NOMO-1 (cell line): ENCODE results near the gene CAMSAP3.
"Not testable (repeated sequence)": the region's sequence is repeated elsewhere in the genome, so short reads cannot be mapped to it uniquely, and the experiment has no call there.

Experiments used
- DNase-seq, 2 experiments: peaks; one replicate each; lab custom pipeline; 2025; ENCODE audit not compliant: unreplicated experiment in 2 of 2; lab: John Stamatoyannopoulos, UW

Gene CAMSAP3

DNA sequence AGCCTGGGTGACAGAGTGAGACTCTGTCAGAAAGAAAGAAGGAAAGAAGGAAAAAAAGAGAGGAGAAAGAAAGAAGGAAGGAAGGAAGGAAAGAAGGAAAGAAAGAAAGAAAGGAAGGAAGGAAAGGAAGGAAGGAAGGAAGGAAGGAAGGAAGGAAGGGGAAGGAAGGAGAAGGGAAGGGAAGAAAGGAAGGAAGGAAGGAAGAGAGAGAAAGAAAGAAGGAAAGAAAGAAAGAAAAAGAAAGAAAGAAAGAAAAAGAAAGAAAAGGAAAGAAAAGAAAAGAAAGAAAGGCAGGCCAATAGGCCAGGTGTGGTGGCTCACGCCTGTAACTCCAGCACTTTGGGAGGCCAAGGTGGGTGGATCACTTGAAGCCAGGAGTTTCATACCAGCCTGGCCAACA is 18.2 kb upstream of the CAMSAP3 start:
- not testable (repeated sequence) for DNase-seq

DNA sequence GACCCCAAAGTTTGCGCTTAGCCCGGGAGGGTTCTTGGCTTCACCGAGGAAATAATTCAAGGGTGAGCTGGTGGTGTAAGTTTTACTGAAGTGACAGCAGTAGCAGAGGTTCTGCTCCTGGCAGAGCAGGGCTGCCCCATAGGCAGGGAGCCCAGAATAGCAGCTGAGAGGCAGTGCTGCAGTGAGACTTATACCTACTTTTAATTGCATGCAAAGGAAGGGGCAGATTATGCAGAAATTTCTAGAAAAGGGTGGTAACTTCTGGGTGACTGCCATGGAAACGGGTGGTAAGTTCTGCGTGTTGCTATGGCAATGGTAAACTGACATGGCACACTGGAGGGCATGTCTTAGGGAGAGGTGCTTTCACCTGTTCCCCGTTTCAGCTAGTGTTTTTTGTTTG is 17.5 kb upstream of the CAMSAP3 start:
- DNase-seq, result no peak

- no peak for DNase-seq
Observed at GRCh38 chr19:7579182-7579581, 16.5 kb upstream of the CAMSAP3 start.

GRCh38 chr19:7582446-7582845 is 13.2 kb upstream of the CAMSAP3 start:
- DNase-seq, result no peak

GRCh38 chr19:7589822-7590221 is 5.8 kb upstream of the CAMSAP3 start:
- no peak for DNase-seq

GRCh38 chr19:7590256-7590655 is 5.4 kb upstream of the CAMSAP3 start:
- no peak for DNase-seq

DNA sequence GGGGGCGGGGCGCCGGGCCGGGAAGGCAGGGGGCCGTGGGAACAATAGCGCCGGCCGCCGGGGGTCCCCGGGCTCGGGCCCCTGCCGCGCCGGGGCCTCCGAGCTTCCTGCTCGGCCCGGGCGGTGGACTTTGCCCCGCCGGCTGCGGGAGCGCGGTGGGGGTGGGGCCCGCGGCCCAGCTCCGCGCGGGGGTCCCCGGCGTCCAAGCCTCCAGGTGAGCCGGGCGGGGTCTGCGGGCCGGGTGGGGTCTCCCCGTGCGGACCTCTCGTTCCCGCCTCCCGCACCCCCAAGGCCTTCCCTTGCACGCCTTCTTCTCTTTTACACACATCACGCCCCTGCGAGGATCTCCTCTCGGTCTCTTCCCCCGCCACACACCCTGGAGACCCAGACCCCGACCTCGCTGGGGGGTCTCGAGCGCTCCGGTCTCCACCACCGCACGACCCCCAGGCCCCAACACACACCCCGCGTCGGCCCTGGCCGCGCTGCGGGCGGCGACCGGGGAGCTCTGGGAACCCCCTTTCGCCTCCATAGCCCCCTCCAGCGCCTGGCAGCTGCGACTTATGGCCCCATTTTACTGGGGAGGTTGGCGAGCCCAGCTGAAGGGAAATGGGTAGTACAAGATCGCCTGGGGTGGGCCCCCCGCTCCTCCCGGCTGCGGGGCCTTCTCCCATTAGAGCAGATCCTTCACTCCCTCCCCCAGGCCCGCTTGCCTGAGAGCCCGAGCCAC is 711 bp downstream of the CAMSAP3 start:
- no peak for DNase-seq

GRCh38 chr19:7597689-7598088 is 2.0 kb downstream of the CAMSAP3 start:
- no peak for DNase-seq

DNA sequence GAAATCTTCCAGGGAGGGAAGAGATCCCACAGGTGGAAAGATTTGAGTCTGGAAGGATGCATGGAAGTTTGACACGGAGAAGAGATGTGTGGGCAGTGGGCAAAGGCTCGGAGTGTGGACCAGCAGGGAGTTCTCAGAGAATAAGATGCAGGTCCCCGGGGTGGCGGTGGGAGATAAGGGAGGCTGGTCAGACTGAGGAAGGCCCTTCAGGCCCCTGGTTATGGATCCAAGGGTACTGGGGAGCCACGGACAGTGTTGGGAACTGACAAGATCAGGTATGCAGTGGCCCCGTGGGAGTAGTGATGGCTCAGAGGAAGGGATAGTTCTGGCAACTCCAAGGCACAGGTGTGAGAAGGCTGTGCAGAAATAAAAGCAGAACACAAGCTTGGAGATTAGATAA is 2.5 kb downstream of the CAMSAP3 start:
- DNase-seq, result no peak

GRCh38 chr19:7600721-7601120 is 5.1 kb downstream of the CAMSAP3 start:
- no peak for DNase-seq

GRCh38 chr19:7602240-7602934 is 6.7 kb downstream of the CAMSAP3 start:
- no peak for DNase-seq

DNA sequence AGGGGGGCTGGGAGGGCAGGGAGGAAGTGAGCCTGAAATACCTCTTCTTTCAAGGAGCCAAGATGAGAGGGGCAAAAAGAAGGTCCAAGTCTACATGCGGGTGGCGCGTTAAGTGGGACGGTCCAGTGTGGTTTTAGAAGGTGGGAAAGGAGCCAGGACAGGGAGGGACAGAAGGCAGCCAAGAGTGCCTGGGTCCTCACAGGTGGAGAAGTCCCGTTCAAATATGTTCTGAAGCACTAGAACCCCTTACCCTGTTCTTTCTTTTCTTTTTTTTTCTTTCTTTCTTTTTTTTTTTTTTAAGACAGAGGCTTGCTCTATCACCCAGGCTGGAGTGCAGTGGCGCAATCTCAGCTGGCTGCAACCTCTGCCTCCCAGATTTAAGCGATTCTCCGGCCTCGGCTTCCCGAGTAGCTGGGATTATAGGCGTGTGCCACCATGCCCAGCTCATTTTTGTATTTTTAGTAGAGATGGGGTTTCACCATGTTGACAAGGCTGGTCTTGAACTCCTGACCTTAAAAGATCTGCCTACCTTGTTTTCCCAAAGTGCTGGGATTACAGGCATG is 7.4 kb downstream of the CAMSAP3 start:
- DNase-seq, result no peak

DNA sequence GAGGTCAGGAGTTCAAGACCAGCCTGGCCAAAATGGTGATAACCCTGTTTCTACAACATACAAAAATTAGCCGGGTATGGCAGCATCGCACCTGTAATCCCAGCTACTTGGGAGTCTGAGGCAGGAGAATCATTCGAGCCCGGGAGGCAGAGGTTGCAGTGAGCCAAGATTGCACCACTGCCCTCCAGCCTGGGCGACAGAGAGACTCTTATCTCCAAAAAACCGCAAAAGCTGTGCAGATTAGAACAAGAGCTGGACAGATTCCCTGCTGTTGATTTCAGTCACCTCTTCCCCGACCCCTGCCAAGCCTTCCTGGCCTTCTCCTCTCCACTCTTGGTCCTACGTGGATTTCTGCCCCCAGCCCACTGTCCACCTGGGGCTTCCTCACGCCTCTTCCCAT is 8.3 kb downstream of the CAMSAP3 start:
- no peak for DNase-seq

- DNase-seq, result peak in 1 of 2 experiments; percentile 18
Observed at GRCh38 chr19:7605490-7606222, 10.0 kb downstream of the CAMSAP3 start.

GRCh38 chr19:7606289-7606688 is 10.6 kb downstream of the CAMSAP3 start:
- DNase-seq, result no peak

GRCh38 chr19:7607212-7607873 is 11.7 kb downstream of the CAMSAP3 start:
- no peak for DNase-seq

- no peak for DNase-seq
Observed at GRCh38 chr19:7607874-7608560, 12.4 kb downstream of the CAMSAP3 start.

DNA sequence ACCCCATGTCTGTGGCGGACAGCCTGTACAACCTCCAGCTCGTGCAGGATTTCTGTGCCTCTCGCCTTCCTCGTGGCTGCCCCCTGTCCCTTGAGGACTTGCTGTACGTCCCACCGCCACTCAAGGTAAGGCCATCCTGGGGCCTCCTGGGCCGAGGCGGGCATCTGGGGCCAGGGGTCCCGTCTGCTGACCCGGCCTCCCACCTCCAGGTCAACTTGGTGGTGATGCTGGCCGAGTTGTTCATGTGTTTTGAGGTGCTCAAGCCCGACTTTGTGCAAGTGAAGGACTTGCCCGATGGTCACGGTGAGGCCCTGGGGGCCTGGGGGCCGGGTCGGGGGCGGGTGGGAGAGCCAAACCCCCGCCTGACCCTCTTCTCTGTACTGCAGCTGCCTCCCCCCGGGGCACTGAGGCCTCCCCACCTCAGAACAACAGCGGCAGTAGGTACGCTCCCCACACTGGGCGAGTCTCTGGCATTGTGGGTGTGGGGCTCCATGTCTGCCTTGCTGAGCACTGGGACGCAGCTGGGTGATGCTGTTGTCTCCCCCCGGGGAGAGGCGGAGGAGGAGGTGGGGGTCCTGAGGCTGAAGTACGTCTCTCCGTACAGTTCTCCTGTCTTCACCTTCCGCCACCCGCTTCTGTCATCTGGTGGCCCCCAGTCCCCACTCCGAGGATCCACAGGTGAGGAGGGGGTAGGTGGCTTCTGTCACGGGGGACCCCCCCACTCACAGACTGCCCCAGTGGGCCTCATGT is 15.0 kb downstream of the CAMSAP3 start:
- DNase-seq, result no peak

DNA sequence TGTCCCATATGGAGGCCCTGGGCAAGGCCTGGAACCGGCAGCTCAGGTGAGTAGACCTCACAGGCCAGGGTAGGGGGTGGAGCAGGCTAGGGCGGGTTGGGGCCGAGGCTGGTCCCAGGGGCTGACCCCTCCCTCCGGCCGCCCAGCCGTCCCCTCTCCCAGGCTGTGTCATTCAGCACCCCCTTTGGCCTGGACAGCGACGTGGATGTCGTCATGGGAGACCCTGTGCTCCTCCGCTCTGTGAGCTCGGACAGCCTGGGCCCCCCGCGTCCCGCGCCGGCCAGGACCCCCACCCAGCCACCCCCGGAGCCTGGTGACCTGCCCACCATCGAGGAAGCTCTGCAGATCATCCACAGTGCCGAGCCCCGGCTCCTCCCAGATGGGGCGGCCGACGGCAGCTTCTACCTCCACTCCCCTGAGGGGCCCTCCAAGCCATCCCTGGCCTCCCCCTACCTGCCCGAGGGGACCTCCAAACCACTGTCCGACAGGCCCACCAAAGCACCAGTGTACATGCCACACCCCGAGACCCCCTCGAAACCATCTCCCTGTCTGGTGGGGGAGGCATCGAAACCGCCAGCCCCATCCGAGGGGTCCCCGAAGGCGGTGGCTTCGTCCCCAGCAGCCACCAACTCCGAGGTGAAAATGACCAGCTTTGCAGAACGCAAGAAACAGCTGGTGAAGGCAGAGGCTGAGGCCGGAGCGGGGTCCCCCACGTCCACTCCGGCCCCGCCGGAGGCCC is 16.0 kb downstream of the CAMSAP3 start:
- no peak for DNase-seq
